ENCODE measurements around the gene LRIT2.
A peak's percentile ranks its signal among the peaks of the same experiment; 100 is the strongest.

Gene LRIT2

DNA sequence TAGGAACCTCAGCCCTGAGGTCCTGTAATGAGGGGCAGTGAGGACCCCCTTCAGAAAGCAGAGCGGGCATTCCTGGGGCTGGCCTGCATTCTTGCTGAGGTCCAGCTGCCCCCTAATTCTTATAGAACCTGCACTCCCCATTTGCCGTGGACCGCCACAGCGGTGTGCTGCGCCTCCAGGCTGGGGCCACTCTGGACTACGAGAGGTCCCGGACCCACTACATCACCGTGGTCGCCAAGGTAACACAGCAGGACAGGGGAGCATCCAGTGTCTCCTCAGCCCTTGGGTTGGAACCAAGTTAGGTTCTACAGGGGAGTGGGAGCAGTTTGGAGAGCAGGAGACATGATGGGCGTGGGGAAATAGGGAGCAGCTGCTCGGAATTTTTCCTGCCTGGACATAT is 23.7 kb downstream of the LRIT2 start:
- Histone ChIP-seq H3K27me3 (ENCODE audit: control insufficient read depth, insufficient read depth, low read length) (peaks cover 15% of the 10 kb centered on the region), H3K4me1 (ENCODE audit: control insufficient read depth, insufficient read depth, low read length) (no peaks in the 10 kb centered on the region), H3K36me3 (ENCODE audit: control insufficient read depth, insufficient read depth, low read length) (peaks cover 4% of the 10 kb centered on the region), H3K4me3 (ENCODE audit: low read depth, low read length) (no peak overlapping the region), H3K9ac (ENCODE audit: low read depth, low read length) (no peak overlapping the region), H3K9me3 (ENCODE audit: control insufficient read depth, insufficient read depth, low read length) (no peaks in the 10 kb centered on the region)

GRCh38 chr10:84201244-84201606 is 24.1 kb downstream of the LRIT2 start:
- H3K9ac ChIP-seq (ENCODE audit: low read depth, low read length), result no peak overlapping the region
- H3K9me3 ChIP-seq (ENCODE audit: control insufficient read depth, insufficient read depth, low read length), result no peaks in the 10 kb centered on the region
- H3K4me3 ChIP-seq (ENCODE audit: low read depth, low read length), result no peak overlapping the region
- H3K27me3 ChIP-seq (ENCODE audit: control insufficient read depth, insufficient read depth, low read length), result peaks cover 19% of the 10 kb centered on the region
- peaks cover 4% of the 10 kb centered on the region for H3K36me3 ChIP-seq (ENCODE audit: control insufficient read depth, insufficient read depth, low read length)
- no peaks in the 10 kb centered on the region for H3K4me1 ChIP-seq (ENCODE audit: control insufficient read depth, insufficient read depth, low read length)

DNA sequence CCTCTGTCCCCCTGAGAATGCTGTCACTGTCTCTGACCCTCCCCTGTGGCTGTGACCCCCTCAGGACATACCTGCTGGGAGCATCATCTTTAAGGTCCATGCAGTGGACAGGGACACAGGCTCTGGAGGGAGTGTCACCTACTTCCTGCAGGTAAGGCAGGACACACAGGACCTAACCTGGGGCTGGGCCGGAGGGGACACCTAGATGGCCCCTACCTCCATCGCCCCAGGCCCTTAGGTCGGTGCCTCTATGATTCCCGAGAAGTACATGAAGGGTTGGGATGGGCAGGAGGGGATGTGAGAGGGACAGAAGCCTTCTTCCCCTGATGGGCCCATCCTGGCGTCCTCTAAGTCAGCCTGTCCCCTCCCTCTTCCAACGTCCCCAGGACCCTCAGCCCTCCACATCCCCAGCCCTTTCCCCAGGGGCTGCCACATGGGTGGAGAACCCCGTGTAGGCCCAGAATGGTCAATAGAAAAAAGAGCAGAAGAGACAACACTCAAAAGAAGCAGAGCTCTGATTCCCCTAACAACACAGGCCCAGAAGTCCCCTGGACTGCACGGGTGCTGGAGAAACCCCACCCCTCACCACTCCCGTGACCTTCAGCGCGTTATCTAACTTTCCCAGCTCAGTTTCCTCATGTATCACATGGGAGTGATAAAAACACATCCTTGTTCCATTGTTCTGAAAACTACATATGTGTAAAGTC is 24.7 kb downstream of the LRIT2 start:
- H3K9me3 ChIP-seq (ENCODE audit: control insufficient read depth, insufficient read depth, low read length), result no peaks in the 10 kb centered on the region
- H3K36me3 ChIP-seq (ENCODE audit: control insufficient read depth, insufficient read depth, low read length), result peaks cover 4% of the 10 kb centered on the region
- no peak overlapping the region for H3K9ac ChIP-seq (ENCODE audit: low read depth, low read length)
- H3K4me3 ChIP-seq (ENCODE audit: low read depth, low read length), result no peak overlapping the region
- H3K27me3 ChIP-seq (ENCODE audit: control insufficient read depth, insufficient read depth, low read length), result peaks cover 25% of the 10 kb centered on the region
- no peaks in the 10 kb centered on the region for H3K4me1 ChIP-seq (ENCODE audit: control insufficient read depth, insufficient read depth, low read length)

- Histone ChIP-seq H3K4me3 (ENCODE audit: low read depth, low read length) (no peak overlapping the region), H3K4me1 (ENCODE audit: control insufficient read depth, insufficient read depth, low read length) (peaks cover 3% of the 10 kb centered on the region), H3K9ac (ENCODE audit: low read depth, low read length) (no peak overlapping the region), H3K27me3 (ENCODE audit: control insufficient read depth, insufficient read depth, low read length) (peaks cover 45% of the 10 kb centered on the region), H3K36me3 (ENCODE audit: control insufficient read depth, insufficient read depth, low read length) (peaks cover 4% of the 10 kb centered on the region), H3K9me3 (ENCODE audit: control insufficient read depth, insufficient read depth, low read length) (no peaks in the 10 kb centered on the region)
Measured at GRCh38 chr10:84198206-84198915, 27.0 kb downstream of the LRIT2 start.

DNA sequence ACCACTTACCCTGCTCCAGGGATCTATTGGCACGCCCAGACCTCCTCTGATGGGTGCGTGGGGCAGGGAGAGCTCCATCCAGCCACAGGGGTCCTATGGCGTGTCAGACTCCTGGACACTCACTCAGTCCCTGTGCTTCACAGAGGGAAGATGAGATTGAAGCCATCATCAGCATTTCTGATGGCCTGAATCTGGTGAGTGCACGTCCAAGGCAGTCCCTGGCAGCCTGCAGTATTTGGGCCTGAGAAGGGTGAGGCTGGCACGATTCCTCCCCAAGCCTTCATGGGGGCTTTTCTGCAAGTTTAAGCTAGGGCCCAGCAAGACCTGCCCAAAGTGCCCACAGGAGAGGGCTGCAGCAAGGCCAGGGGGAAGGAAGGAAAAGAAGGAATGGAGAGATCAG is 27.7 kb downstream of the LRIT2 start:
- H3K9ac ChIP-seq (ENCODE audit: low read depth, low read length), result no peak overlapping the region
- no peak overlapping the region for H3K4me3 ChIP-seq (ENCODE audit: low read depth, low read length)
- H3K9me3 ChIP-seq (ENCODE audit: control insufficient read depth, insufficient read depth, low read length), result no peaks in the 10 kb centered on the region
- peaks cover 4% of the 10 kb centered on the region for H3K36me3 ChIP-seq (ENCODE audit: control insufficient read depth, insufficient read depth, low read length)
- H3K4me1 ChIP-seq (ENCODE audit: control insufficient read depth, insufficient read depth, low read length), result peaks cover 3% of the 10 kb centered on the region
- H3K27me3 ChIP-seq (ENCODE audit: control insufficient read depth, insufficient read depth, low read length), result peaks cover 53% of the 10 kb centered on the region

DNA sequence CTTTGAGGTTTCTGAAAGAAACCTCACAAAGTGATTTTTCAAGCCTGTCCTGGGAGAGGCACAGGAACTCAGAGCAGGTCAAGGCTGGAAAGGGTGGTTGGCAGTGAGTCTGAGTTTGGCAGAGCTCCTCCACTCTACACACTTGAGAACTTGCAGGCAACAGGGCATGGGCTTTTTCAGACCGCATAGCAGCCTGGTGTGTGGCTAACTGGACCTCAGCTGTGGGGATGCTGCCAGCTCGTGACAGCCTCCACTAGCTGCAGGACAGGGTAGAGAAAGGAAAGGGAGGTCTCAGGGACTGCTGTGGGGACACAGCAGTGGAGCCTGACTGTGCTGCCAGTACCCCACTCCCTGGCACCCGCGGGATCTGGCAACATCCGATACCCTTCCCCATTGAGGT is 28.4 kb downstream of the LRIT2 start:
- Histone ChIP-seq H3K9me3 (ENCODE audit: control insufficient read depth, insufficient read depth, low read length) (no peaks in the 10 kb centered on the region), H3K9ac (ENCODE audit: low read depth, low read length) (no peak overlapping the region), H3K4me1 (ENCODE audit: control insufficient read depth, insufficient read depth, low read length) (peaks cover 3% of the 10 kb centered on the region), H3K4me3 (ENCODE audit: low read depth, low read length) (no peak overlapping the region), H3K36me3 (ENCODE audit: control insufficient read depth, insufficient read depth, low read length) (peaks cover 4% of the 10 kb centered on the region), H3K27me3 (ENCODE audit: control insufficient read depth, insufficient read depth, low read length) (peaks cover 54% of the 10 kb centered on the region)

- Histone ChIP-seq H3K9me3 (ENCODE audit: control insufficient read depth, insufficient read depth, low read length) (no peaks in the 10 kb centered on the region), H3K9ac (ENCODE audit: low read depth, low read length) (no peak overlapping the region), H3K4me1 (ENCODE audit: control insufficient read depth, insufficient read depth, low read length) (peaks cover 3% of the 10 kb centered on the region), H3K36me3 (ENCODE audit: control insufficient read depth, insufficient read depth, low read length) (peaks cover 4% of the 10 kb centered on the region), H3K4me3 (ENCODE audit: low read depth, low read length) (no peak overlapping the region), H3K27me3 (ENCODE audit: control insufficient read depth, insufficient read depth, low read length) (peaks cover 59% of the 10 kb centered on the region)
Measured at GRCh38 chr10:84196083-84196482, 29.3 kb downstream of the LRIT2 start.

- H3K9ac ChIP-seq (ENCODE audit: low read depth, low read length), result no peak overlapping the region
- peak overlapping the region; percentile 68 for H3K4me3 ChIP-seq (ENCODE audit: low read depth, low read length)
- H3K36me3 ChIP-seq (ENCODE audit: control insufficient read depth, insufficient read depth, low read length), result peaks cover 4% of the 10 kb centered on the region
- no peaks in the 10 kb centered on the region for H3K9me3 ChIP-seq (ENCODE audit: control insufficient read depth, insufficient read depth, low read length)
- peaks cover 61% of the 10 kb centered on the region for H3K27me3 ChIP-seq (ENCODE audit: control insufficient read depth, insufficient read depth, low read length)
- H3K4me1 ChIP-seq (ENCODE audit: control insufficient read depth, insufficient read depth, low read length), result peaks cover 3% of the 10 kb centered on the region
Measured at GRCh38 chr10:84195044-84195830, 30.1 kb downstream of the LRIT2 start.

- no peaks in the 10 kb centered on the region for H3K9me3 ChIP-seq (ENCODE audit: control insufficient read depth, insufficient read depth, low read length)
- H3K36me3 ChIP-seq (ENCODE audit: control insufficient read depth, insufficient read depth, low read length), result peaks cover 4% of the 10 kb centered on the region
- peak within 1 kb of the TSS; percentile 68 for H3K4me3 ChIP-seq (ENCODE audit: low read depth, low read length)
- no peak within 1 kb of the TSS for H3K9ac ChIP-seq (ENCODE audit: low read depth, low read length)
- peaks cover 3% of the 10 kb centered on the region for H3K4me1 ChIP-seq (ENCODE audit: control insufficient read depth, insufficient read depth, low read length)
- H3K27me3 ChIP-seq (ENCODE audit: control insufficient read depth, insufficient read depth, low read length), result peaks cover 61% of the 10 kb centered on the region
Measured at GRCh38 chr10:84194424-84195043, 30.8 kb downstream of the LRIT2 start, which contains the start of gene CDHR1. TSS of gene CDHR1 (plus strand) at chr10:84194537. CDS start at chr10:84194761, 224 bp downstream.

DNA sequence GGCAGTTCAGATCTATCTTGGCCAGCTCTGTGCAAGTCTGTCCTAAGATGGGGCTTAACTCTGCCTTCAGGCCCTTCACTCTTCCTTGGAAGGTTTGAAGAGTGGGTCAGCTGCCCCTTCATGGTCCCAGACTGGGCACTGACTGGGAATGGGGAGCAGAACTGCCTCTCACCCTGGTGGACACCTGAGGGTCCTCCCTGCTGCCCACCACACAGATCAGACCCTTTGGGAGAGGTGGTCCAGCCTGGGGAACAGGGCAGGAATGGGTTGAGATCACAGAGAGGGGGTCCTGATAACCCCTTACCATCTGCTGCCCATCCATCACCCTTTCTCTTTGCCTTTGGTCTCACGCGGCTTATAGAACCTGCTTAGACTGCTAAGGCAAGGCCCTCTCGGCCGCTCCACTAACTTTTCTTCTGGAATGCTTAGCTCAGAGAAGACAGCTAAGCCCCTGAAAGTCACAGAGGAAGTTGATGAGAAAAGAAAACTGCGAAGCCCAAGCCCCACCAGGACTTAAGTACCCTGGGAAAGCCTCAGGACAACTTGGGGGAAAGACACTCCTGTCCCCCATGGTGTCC is 31.4 kb downstream of the LRIT2 start:
- Histone ChIP-seq H3K9me3 (ENCODE audit: control insufficient read depth, insufficient read depth, low read length) (no peaks in the 10 kb centered on the region), H3K4me3 (ENCODE audit: low read depth, low read length) (peak overlapping the region; percentile 39), H3K27me3 (ENCODE audit: control insufficient read depth, insufficient read depth, low read length) (peaks cover 61% of the 10 kb centered on the region), H3K36me3 (ENCODE audit: control insufficient read depth, insufficient read depth, low read length) (peaks cover 4% of the 10 kb centered on the region), H3K9ac (ENCODE audit: low read depth, low read length) (no peak overlapping the region), H3K4me1 (ENCODE audit: control insufficient read depth, insufficient read depth, low read length) (peaks cover 3% of the 10 kb centered on the region)

DNA sequence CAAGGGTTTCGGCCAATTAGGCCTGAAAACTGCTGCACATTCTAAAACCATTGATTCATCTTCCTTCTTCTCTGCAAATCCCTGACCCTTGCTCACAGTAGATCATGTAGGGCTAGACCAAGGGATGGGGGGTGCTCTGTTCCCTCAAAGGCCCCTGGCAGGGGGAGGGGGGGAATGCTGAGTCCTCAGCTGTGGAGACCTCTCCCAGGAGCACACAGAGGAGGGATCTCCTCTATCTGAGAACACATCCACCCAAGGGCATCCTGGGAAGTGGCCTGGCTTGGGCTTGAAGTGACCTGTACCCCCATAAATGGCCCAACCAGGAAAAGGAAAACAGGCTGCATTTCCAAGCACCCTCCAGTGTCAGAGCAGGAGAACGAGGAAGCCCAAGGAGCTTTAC is 32.0 kb downstream of the LRIT2 start:
- Histone ChIP-seq H3K27me3 (ENCODE audit: control insufficient read depth, insufficient read depth, low read length) (peaks cover 61% of the 10 kb centered on the region), H3K4me3 (ENCODE audit: low read depth, low read length) (no peak overlapping the region), H3K36me3 (ENCODE audit: control insufficient read depth, insufficient read depth, low read length) (peaks cover 4% of the 10 kb centered on the region), H3K9me3 (ENCODE audit: control insufficient read depth, insufficient read depth, low read length) (no peaks in the 10 kb centered on the region), H3K9ac (ENCODE audit: low read depth, low read length) (no peak overlapping the region), H3K4me1 (ENCODE audit: control insufficient read depth, insufficient read depth, low read length) (peaks cover 3% of the 10 kb centered on the region)
